Transverse colon (tissue), 4 donors: ENCODE measurements around the gene FOXC2. TPM values are rescaled to one million over a fixed set of nuclear protein-coding genes. Genes with fewer than 3 reads are reported as not detected.

Experiments
- DNase-seq: peaks from one replicate; pipeline ENCODE4 v3.0.0-alpha.2; 2019
- H3K27ac ChIP-seq, 4 donors: fragments of 200-600 bp; sonication (generic); 2 replicates each; pipeline ENCODE4 v1.5.1; 2016 to 2018; ENCODE audit warnings: inconsistent platforms in 4 of 4
- H3K27me3 ChIP-seq: fragments of 200-600 bp; sonication (generic); 2 replicates; pipeline ENCODE4 v1.5.1; 2017; ENCODE audit warnings: inconsistent platforms
- H3K36me3 ChIP-seq, 4 donors: fragments of 200-600 bp; sonication (generic); 2 replicates each; pipeline ENCODE4 v1.5.1; 2017 to 2019; ENCODE audit warnings: inconsistent platforms in 4 of 4
- H3K4me1 ChIP-seq, 4 donors: fragments of 200-600 bp; sonication (generic); 2 replicates each; pipeline ENCODE4 v1.5.1; 2017 to 2020; ENCODE audit warnings: inconsistent platforms in 4 of 4
- H3K4me3 ChIP-seq, 4 donors: fragments of 200-600 bp; sonication (generic); 1 replicate in 1 of 4; 2 replicates in 3 of 4; pipeline versions ENCODE4 v1.5.1 to v1.6.1; 2017 to 2019; ENCODE audit warnings: inconsistent platforms in 4 of 4
- H3K9me3 ChIP-seq, 2 donors: fragments of 200-600 bp; sonication (generic); 2 replicates each; pipeline ENCODE4 v1.5.1; 2017 to 2019; ENCODE audit warnings: inconsistent platforms in 2 of 2
- EP300 ChIP-seq: sonication (generic); formaldehyde crosslinking; IDR thresholded peaks from one replicate; pipeline ENCODE4 v1.6.1; 2017; ENCODE audit warnings: antibody characterized with exemption, low read depth
- POLR2A ChIP-seq: fragments of 450-650 bp; IDR thresholded peaks from one replicate; pipeline ENCODE4 v1.6.1; 2016; ENCODE audit warnings: antibody characterized with exemption, mild to moderate bottlenecking, moderate library complexity
- POLR2AphosphoS5 ChIP-seq, 3 donors: sonication (generic); formaldehyde crosslinking; IDR thresholded peaks; one replicate each; pipeline ENCODE4 v1.6.1; 2016; ENCODE audit warnings: antibody characterized with exemption in 3 of 3
- WGBS, 2 donors: methylation state at CpG; one replicate each; pipeline ENCODE4 v1.1.5; 2018; ENCODE audit warnings: low coverage in 1 of 2; 5-methylcytosine and 5-hydroxymethylcytosine counted together
- in situ Hi-C, 4 donors: fragments of 200-750 bp; cut with MboI; loops; one replicate each; pipeline versions ENCODE4 v1.15.0 to v1.15.1; 2017; ENCODE audit warnings: low sequenced_read_pairs in 3 of 4, low pct_ligation_motif_present in 1 of 4, low pct_unique_long_range_greater_than_20kb in 1 of 4
- intact Hi-C: fragments of 100-400 bp; cut with DNase I; formaldehyde crosslinking; loops from one replicate; pipeline ENCODE4 v1.15.1; 2023; ENCODE audit warnings: low total_unique reads
- total RNA-seq, 4 donors: library from RNA; depleted of rRNA; stranded (reverse); fragments of >200 nt; gene quantifications; one replicate each; pipeline ENCODE4 v1.1.0, GENCODE V29; 2016
- TF ChIP-seq, protein P1 (sequence below), 5 experiments: fragments of 200-600 bp in 3 of 5; fragments of 450-650 bp in 2 of 5; sonication (generic) in 3 of 5; IDR thresholded peaks; 1 replicate in 2 of 5; 2 replicates in 3 of 5; pipeline ENCODE4 v1.5.1; 2016 to 2017; ENCODE audit warnings: antibody characterized with exemption in 5 of 5, inconsistent platforms in 3 of 5, mild to moderate bottlenecking in 2 of 5, moderate library complexity in 1 of 5

The FOXC2 gene
- total RNA-seq, 4 donors from 2014 or later = 0.27 TPM; not detected in 3

DNA sequence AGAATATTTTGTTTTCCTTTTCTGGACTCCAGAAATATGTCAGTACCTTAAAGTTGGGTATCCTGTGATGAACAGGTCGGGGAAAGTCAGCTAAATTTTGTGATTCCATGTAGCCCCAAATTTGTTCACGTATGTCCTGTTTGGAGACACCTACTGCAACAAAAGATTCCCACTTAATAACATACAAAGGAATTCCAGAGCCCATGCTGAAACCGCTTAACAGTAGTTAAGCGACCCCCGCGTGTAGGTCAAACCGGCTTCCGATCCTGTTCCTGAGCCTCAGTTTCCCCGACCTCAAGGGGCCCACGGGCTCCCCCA lies 12.1 kb upstream of the FOXC2 start:
- TF ChIP-seq POLR2A = no peak
- WGBS, 2 donors = 5% methylated on average over 10 of the region's 10 CpGs; no CpG with 5 or more reads in 1 of the 2 donors
- in situ Hi-C loops = loop anchor here in 1 of 4 donors (10.0 to 25.0 kb wide), 2 partner anchors 520 to 733 kb away; no protein-coding TSS in a partner anchor
- DNase-seq = no peak
- H3K9me3 ChIP-seq = no peaks in the 10 kb centered on the region
- H3K27ac ChIP-seq = peak overlapping the region; percentile 86 to 95 (median 88)
- peaks cover 4 to 16% (median 12%) of the 10 kb centered on the region in 4 donors for H3K4me1 ChIP-seq
- peaks cover 8% of the 10 kb centered on the region for H3K27me3 ChIP-seq
- intact Hi-C loops = no loop called here
- peak overlapping the region; percentile 76 to 96 (median 84) for H3K4me3 ChIP-seq
- peaks cover 0 to 5% (median 0%) of the 10 kb centered on the region in 4 donors for H3K36me3 ChIP-seq

DNA sequence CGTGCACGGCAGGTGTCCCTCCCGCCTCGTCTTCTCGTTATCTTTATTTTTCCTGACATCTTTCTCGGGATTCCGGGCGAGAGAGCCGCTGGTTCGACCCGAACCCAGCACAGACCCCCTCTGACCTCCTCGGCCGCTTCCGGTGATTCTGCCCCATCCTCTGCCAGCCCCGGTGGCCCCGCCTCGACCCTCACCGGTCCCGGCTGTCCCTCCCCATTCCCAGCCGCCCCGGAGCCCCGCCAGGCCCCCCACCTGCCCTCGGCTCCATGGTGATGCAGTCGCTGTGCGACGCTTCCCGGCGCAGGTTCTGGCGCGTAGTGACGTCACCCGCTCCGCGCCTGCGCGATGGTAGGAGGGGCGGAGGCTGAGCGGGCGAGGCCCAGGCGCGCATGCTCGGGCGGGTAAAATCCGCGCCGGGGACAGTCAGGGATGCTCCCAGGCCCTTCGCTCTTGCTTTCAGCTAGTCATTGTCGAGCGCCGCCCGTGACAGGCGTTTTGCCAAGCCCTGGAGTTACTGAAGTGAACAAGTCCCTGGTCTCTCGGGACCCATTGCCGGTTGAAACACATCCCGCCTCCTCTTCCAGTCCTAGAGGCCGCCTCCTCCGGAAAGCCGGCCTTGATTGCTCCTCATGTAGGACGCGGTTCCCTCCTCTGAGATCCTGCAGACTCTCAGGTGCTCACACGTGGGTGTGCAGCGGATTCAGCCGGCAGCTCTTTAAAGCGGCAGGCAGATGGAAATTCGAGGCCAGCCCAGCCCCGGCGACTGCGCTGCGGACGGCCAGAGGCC lies 11.5 kb upstream of the FOXC2 start, which contains the start of gene MTHFSD:
MTHFSD (minus strand) TSS at position 319 of the 787 bp plus-strand sequence; CDS start at position 268, 51 bp downstream.
- Histone ChIP-seq H3K27me3 (peaks cover 11% of the 10 kb centered on the region), H3K9me3 (no peaks in the 10 kb centered on the region), H3K4me3 (peak within 1 kb of the TSS; percentile 76 to 96 (median 84)), H3K27ac (peak within 1 kb of the TSS; percentile 86 to 95 (median 88)), H3K36me3 (peaks cover 0 to 4% (median 0%) of the 10 kb centered on the region in 4 donors), H3K4me1 (peaks cover 4 to 16% (median 12%) of the 10 kb centered on the region in 4 donors)
- 5% methylated on average over 60 of the region's 70 CpGs; no CpG with 5 or more reads in 1 of the 2 donors for WGBS, 2 donors
- TF ChIP-seq POLR2AphosphoS5 (IDR thresholded peaks at IDR 0.05) (peak; percentile 81 to 85 (median 83)), POLR2A (peak; percentile 68), EP300 (no peak)
- TF ChIP-seq, protein P1, sequence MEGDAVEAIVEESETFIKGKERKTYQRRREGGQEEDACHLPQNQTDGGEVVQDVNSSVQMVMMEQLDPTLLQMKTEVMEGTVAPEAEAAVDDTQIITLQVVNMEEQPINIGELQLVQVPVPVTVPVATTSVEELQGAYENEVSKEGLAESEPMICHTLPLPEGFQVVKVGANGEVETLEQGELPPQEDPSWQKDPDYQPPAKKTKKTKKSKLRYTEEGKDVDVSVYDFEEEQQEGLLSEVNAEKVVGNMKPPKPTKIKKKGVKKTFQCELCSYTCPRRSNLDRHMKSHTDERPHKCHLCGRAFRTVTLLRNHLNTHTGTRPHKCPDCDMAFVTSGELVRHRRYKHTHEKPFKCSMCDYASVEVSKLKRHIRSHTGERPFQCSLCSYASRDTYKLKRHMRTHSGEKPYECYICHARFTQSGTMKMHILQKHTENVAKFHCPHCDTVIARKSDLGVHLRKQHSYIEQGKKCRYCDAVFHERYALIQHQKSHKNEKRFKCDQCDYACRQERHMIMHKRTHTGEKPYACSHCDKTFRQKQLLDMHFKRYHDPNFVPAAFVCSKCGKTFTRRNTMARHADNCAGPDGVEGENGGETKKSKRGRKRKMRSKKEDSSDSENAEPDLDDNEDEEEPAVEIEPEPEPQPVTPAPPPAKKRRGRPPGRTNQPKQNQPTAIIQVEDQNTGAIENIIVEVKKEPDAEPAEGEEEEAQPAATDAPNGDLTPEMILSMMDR (IDR thresholded peaks at IDR 0.05) = peak in 1 of 5 experiments; percentile 6
- DNase-seq = peak; percentile 95
- in situ Hi-C loops = loop anchor here in 1 of 4 donors (10.0 to 25.0 kb wide), 2 partner anchors 520 to 732 kb away; no protein-coding TSS in a partner anchor
- intact Hi-C loops = loop anchor here (5.0 kb wide), 1 partner anchor 512 kb away; no protein-coding TSS in a partner anchor

DNA sequence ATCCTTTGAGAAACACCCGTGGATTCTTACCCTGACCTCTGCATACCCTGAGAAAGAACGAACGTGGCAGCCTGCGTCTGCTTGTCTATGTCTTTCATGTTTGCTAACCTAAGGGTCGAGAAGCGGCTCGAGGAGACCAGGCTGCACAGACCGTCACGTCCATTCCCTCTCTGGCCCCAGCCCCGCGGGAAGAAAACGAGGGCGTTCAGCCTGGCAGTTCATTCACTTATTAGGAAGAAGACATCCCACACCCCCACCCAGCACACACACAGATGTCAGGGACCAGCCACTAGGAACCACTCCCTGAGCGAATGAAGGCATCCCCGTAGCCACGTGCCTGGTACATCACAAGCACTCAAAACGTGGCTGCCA lies 10.9 kb upstream of the FOXC2 start:
- TF ChIP-seq, protein P1 (IDR thresholded peaks at IDR 0.05) = no peak
- TF ChIP-seq POLR2A (no peak), EP300 (no peak), POLR2AphosphoS5 (IDR thresholded peaks at IDR 0.05) (no peak)
- in situ Hi-C loops (loop anchor here in 1 of 4 donors (10.0 to 25.0 kb wide), 2 partner anchors 519 to 732 kb away; no protein-coding TSS in a partner anchor), intact Hi-C loops (loop anchor here (5.0 kb wide), 1 partner anchor 512 kb away; no protein-coding TSS in a partner anchor)
- 28% methylated on average over 17 of the region's 17 CpGs; no CpG with 5 or more reads in 1 of the 2 donors for WGBS, 2 donors
- Histone ChIP-seq H3K27ac (peak overlapping the region; percentile 86 to 95 (median 88)), H3K36me3 (peaks cover 0 to 4% (median 0%) of the 10 kb centered on the region in 4 donors), H3K4me1 (peaks cover 4 to 16% (median 12%) of the 10 kb centered on the region in 4 donors), H3K9me3 (no peaks in the 10 kb centered on the region), H3K4me3 (peak overlapping the region; percentile 76 to 96 (median 84)), H3K27me3 (peaks cover 15% of the 10 kb centered on the region)
- no peak for DNase-seq

DNA sequence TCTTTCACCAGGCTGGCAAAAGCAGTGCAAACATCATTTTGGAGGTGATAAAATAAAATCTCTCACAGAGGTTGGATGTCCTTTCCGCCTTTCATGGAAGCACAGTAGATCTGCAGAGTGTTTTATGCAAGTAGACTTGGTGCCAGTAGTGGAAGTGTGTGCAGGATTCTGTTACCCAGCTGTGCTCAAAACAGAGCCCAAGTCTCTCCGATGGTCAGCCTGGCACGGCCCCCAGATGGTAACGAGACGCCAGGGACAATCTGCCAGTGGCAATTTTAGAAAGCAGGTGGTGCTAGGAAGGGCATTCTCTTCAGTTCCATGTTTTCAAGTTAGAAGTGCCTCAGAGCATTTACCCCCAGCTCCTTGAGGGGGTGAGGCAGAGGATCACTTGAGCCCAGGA lies 10.1 kb upstream of the FOXC2 start:
- in situ Hi-C loops (loop anchor here in 1 of 4 donors (10.0 to 25.0 kb wide), 2 partner anchors 518 to 731 kb away; no protein-coding TSS in a partner anchor), intact Hi-C loops (loop anchor here (5.0 kb wide), 1 partner anchor 511 kb away; no protein-coding TSS in a partner anchor)
- no peaks in the 10 kb centered on the region for H3K9me3 ChIP-seq
- DNase-seq = no peak
- 88% methylated on average over 5 of the region's 5 CpGs; no CpG with 5 or more reads in 1 of the 2 donors for WGBS, 2 donors
- H3K4me1 ChIP-seq = peaks cover 4 to 16% (median 12%) of the 10 kb centered on the region in 4 donors
- H3K27me3 ChIP-seq = peaks cover 23% of the 10 kb centered on the region
- peaks cover 0 to 4% (median 0%) of the 10 kb centered on the region in 4 donors for H3K36me3 ChIP-seq
- no peak overlapping the region for H3K27ac ChIP-seq
- no peak overlapping the region for H3K4me3 ChIP-seq
- TF ChIP-seq, protein P1 (IDR thresholded peaks at IDR 0.05) = no peak
- TF ChIP-seq POLR2A = no peak
- no peak for TF ChIP-seq POLR2AphosphoS5 (IDR thresholded peaks at IDR 0.05)
- no peak for TF ChIP-seq EP300
